Left ventricle myocardium inferior (tissue), 1 donor: Measurements from ENCODE around the gene SLC16A8. TPM values are rescaled to one million over a fixed set of nuclear protein-coding genes. Genes with fewer than 3 reads are reported as not detected.

Source experiments
- DNase-seq: peaks from one replicate; pipeline ENCODE4 v3.0.0-alpha.2; 2020
- H3K27ac ChIP-seq: fragments of 200-600 bp; replicated peaks from 2 replicates; pipeline ENCODE4 v1.8.0; 2021
- H3K27me3 ChIP-seq: fragments of 200-600 bp; 2 replicates; pipeline ENCODE4 v1.8.0; 2021; ENCODE audit warnings: low read depth
- H3K36me3 ChIP-seq: fragments of 200-600 bp; 2 replicates; pipeline ENCODE4 v1.8.0; 2021
- H3K4me1 ChIP-seq: fragments of 200-600 bp; 2 replicates; pipeline ENCODE4 v1.8.0; 2021
- H3K4me3 ChIP-seq: fragments of 200-600 bp; 2 replicates; pipeline ENCODE4 v1.8.0; 2021; ENCODE audit warnings: mild to moderate bottlenecking, moderate library complexity
- H3K9me3 ChIP-seq: fragments of 200-600 bp; replicated peaks from 2 replicates; pipeline ENCODE4 v1.8.0; 2021
- CTCF ChIP-seq: fragments of 200-600 bp; IDR thresholded peaks from 2 replicates; pipeline ENCODE4 v1.8.0; 2021; ENCODE audit warnings: antibody characterized with exemption, mild to moderate bottlenecking, borderline replicate concordance
- intact Hi-C: fragments of 100-400 bp; cut with micrococcal nuclease; formaldehyde crosslinking; loops from one replicate; pipeline ENCODE4 v1.11.0; 2022
- total RNA-seq: library from RNA; stranded (reverse); fragmentation: NEBNext Ultra II Directional; extraction: Animal tissue kit (Norgen Biotek cat#: 25700); gene quantifications from one replicate; pipeline ENCODE4 v1.2.1, GENCODE V29; 2021
- donor health status: DM: no; HTN: yes; CAD: no; lungs with severe emphysema.

The SLC16A8 gene
- total RNA-seq, 1 donor from 2014 or later: not detected

GRCh38 chr22:38032681-38033521 is 51.1 kb downstream of the SLC16A8 start:
- no peak for DNase-seq
- no peaks in the 10 kb centered on the region for H3K9me3 ChIP-seq
- H3K4me3 ChIP-seq: no peak overlapping the region
- no peaks in the 10 kb centered on the region for H3K27me3 ChIP-seq
- intact Hi-C loops: no loop called here
- no peaks in the 10 kb centered on the region for H3K36me3 ChIP-seq
- peak overlapping the region; percentile 64 for H3K27ac ChIP-seq
- peaks cover 29% of the 10 kb centered on the region for H3K4me1 ChIP-seq
- no peak for TF ChIP-seq CTCF

GRCh38 chr22:38031491-38031890 is 52.5 kb downstream of the SLC16A8 start:
- TF ChIP-seq CTCF: no peak
- Histone ChIP-seq H3K9me3 (no peaks in the 10 kb centered on the region), H3K36me3 (no peaks in the 10 kb centered on the region), H3K4me1 (peaks cover 30% of the 10 kb centered on the region), H3K27ac (peak overlapping the region; percentile 48), H3K4me3 (no peak overlapping the region), H3K27me3 (no peaks in the 10 kb centered on the region)
- intact Hi-C loops: no loop called here
- no peak for DNase-seq

- H3K4me1 ChIP-seq: peaks cover 29% of the 10 kb centered on the region
- peak overlapping the region; percentile 48 for H3K27ac ChIP-seq
- H3K9me3 ChIP-seq: no peaks in the 10 kb centered on the region
- no peak for DNase-seq
- no peaks in the 10 kb centered on the region for H3K27me3 ChIP-seq
- intact Hi-C loops: no loop called here
- no peak overlapping the region for H3K4me3 ChIP-seq
- H3K36me3 ChIP-seq: no peaks in the 10 kb centered on the region
- TF ChIP-seq CTCF: no peak
Observed at GRCh38 chr22:38030311-38031133, 53.5 kb downstream of the SLC16A8 start.

- Histone ChIP-seq H3K4me3 (no peak overlapping the region), H3K9me3 (no peaks in the 10 kb centered on the region), H3K36me3 (no peaks in the 10 kb centered on the region), H3K27me3 (no peaks in the 10 kb centered on the region), H3K4me1 (peaks cover 23% of the 10 kb centered on the region), H3K27ac (peak overlapping the region; percentile 48)
- intact Hi-C loops: no loop called here
- no peak for TF ChIP-seq CTCF
- no peak for DNase-seq
Observed at GRCh38 chr22:38029901-38030300, 54.1 kb downstream of the SLC16A8 start.

- Histone ChIP-seq H3K4me3 (no peak overlapping the region), H3K36me3 (no peaks in the 10 kb centered on the region), H3K4me1 (peaks cover 18% of the 10 kb centered on the region), H3K27me3 (no peaks in the 10 kb centered on the region), H3K27ac (peak overlapping the region; percentile 48), H3K9me3 (no peaks in the 10 kb centered on the region)
- no peak for TF ChIP-seq CTCF
- intact Hi-C loops: no loop called here
- no peak for DNase-seq
Observed at GRCh38 chr22:38029370-38029769, 54.6 kb downstream of the SLC16A8 start.
